Astrocyte of the cerebellum (primary cell): Measurements from ENCODE around the gene NR2C2.

Experiments used
- DNase-seq: peaks from one replicate; pipeline ENCODE4 v3.0.0-alpha.2; 2011; ENCODE audit warnings: low read depth
- H3K4me3 ChIP-seq: 2 replicates; pipeline ENCODE4 v1.5.1; 2011; ENCODE audit warnings: mild to moderate bottlenecking, low read depth, low read length, moderate library complexity
- in situ Hi-C: cut with HindIII; loops from 2 replicates; pipeline ENCODE4 v1.10.0; 2017; ENCODE audit warnings: low sequenced_read_pairs
- TF ChIP-seq, protein P1 (sequence below): IDR thresholded peaks from 2 replicates; pipeline ENCODE4 v1.5.1; 2012; ENCODE audit warnings: low read length, low read depth, moderate library complexity, mild to moderate bottlenecking; ENCODE audit errors: missing control alignments

The NR2C2 gene

DNA sequence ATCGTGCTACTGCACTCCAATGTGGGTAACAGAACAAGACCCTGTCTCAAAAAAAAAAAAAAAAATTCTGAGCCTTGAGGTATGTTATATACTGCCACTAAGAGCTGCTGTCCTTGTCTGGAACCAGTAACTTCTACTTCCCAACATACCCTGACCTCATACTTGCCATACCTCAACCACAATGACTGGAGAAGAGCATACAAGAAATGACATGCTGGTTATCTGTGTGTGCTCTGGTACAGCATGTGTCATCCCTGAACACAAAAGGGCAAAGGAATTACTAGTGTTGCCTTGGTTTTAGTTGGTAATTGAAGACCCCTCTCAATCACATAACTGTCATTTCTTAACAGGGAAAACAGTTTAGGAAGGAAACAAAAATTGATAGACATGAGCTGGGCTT is 63.3 kb downstream of the NR2C2 start:
- DNase-seq = no peak
- H3K4me3 ChIP-seq = no peak overlapping the region
- TF ChIP-seq, protein P1, sequence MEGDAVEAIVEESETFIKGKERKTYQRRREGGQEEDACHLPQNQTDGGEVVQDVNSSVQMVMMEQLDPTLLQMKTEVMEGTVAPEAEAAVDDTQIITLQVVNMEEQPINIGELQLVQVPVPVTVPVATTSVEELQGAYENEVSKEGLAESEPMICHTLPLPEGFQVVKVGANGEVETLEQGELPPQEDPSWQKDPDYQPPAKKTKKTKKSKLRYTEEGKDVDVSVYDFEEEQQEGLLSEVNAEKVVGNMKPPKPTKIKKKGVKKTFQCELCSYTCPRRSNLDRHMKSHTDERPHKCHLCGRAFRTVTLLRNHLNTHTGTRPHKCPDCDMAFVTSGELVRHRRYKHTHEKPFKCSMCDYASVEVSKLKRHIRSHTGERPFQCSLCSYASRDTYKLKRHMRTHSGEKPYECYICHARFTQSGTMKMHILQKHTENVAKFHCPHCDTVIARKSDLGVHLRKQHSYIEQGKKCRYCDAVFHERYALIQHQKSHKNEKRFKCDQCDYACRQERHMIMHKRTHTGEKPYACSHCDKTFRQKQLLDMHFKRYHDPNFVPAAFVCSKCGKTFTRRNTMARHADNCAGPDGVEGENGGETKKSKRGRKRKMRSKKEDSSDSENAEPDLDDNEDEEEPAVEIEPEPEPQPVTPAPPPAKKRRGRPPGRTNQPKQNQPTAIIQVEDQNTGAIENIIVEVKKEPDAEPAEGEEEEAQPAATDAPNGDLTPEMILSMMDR = no peak
- in situ Hi-C loops = no loop called here

DNA sequence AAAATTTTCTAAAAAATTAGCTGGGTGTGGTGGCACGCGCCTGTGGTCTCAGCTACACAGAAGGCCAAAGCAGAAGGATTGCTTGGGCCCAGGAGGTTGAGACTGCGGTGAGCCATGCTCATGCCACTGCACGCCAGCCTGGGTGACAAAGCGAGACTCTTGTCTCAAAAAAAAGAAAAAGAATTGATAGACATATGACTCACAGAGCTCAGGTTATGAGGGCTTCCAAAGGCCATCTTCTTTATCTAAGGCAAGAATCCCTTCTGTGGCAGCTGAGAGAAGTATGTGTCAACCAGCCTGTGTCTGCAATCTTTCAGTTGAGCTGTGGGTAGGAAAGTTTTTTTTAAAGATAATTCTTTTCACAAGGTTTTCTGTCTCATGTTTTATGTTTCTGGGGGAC is 63.8 kb downstream of the NR2C2 start:
- TF ChIP-seq, protein P1 = no peak
- in situ Hi-C loops = no loop called here
- no peak for DNase-seq
- no peak overlapping the region for H3K4me3 ChIP-seq

DNA sequence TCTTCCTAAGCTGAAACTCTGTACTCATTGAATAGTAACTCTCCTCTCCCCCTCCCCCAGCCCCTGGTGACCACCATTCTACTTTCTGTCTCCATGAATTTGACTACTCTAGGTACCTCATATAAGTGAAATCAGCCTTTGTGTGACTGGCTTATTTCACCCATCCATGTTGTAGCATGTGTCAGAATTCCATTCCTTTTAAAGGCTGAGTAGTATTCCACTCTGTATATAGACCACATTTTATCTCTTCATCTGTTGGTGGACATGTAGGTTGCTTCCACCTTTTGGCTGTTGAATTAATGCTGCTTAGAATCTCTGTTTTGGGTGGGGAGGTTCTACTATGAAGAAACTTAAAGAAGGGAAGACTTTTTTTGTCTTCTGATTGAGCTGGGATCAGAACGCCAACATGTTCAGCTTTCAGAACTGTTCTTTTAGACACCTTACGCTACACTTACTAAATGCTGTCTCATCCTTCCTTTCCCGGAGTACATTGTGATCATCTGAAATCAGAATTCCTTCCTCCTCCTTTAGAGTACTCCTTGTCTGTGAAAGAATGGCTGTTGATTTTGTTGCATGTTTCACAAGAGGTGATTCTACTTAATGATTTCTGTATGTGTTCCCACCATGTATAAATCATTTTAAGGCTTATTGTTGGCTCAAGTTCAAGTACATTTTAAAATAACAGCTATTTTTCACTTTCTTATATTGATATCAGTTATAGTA is 67.4 kb downstream of the NR2C2 start:
- DNase-seq = no peak
- TF ChIP-seq, protein P1 = no peak
- in situ Hi-C loops = no loop called here
- H3K4me3 ChIP-seq = no peak overlapping the region

DNA sequence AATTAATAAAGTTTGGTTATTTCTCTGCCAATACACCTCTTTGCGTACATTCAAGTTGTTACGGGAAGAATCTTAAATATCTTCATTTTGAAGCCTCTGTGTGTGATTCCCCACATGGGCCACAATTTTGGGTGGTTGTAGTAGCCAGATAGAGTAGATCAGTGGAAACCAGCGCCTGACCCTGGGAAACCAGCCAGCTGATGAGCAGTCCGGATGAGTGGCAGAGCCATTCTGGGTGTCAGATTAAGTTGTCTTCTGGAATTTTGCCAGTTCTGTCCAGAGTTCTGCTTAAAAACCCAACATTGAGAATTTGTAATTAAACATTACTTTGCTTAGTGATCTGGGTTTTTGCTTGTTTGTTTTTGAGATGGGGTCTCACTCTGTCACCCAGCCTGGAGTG is 68.1 kb downstream of the NR2C2 start:
- no peak for DNase-seq
- H3K4me3 ChIP-seq = no peak overlapping the region
- TF ChIP-seq, protein P1 = no peak
- in situ Hi-C loops = no loop called here

DNA sequence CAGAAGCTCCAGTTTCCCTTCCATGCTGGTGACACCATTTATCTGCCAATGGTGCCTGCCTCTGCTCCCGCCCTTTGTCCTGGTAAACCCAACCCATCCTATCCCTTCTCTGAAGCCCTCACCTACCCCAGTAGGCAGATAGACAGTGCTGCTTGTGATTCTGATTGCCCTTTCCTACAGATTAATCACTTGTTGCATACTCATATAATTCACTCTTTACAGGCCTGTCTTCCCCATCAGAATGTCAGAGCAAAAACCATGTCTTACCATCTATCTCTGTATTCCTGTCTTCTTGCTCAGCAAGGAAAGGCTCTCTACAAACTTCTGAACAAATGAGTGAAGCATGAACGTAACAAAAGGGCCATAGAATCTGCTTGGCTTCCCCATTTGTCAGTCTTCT is 69.8 kb downstream of the NR2C2 start:
- no peak overlapping the region for H3K4me3 ChIP-seq
- TF ChIP-seq, protein P1 = no peak
- in situ Hi-C loops = no loop called here
- no peak for DNase-seq

DNA sequence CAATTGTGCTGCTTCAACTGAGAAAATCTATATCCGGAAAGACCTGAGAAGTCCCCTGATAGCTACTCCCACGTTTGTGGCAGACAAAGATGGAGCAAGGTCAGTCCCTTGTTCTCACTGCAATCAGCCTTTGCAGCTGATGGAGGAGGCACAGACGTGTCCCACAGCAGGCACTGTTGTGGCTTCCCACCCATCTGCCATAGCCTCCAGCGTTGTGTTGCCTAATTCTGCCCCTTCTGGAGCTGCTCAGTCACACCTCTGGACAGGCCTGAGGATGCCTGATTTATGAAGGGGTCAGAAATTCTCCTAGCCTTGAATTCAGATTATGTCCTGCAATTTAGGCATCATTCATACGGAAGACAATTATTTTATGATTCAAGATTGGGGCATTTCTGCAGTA is 75.9 kb downstream of the NR2C2 start:
- in situ Hi-C loops = no loop called here
- no peak overlapping the region for H3K4me3 ChIP-seq
- DNase-seq = no peak
- TF ChIP-seq, protein P1 = no peak
